ENCODE results near the gene PGLYRP4.

The PGLYRP4 gene

DNA sequence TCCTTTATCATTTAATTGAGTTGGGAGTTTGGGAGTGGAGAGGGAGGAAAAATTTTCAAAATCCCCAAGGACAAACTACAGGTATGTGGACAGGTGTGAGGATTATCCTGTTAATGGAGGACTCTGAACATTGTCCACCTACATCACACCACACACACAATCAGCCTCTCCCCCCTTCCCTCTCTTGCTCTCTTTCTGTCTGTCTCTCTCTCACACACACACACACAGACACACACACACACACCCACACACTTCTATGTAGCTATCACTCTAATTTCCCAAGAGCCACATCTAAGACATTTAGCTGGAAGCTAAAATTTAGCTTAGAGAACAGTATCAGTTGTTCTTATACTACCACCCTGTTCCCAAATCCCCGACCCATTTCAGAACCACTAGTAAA lies 40.8 kb upstream of the PGLYRP4 start:
- no peak for DNase-seq (ENCODE audit: low read depth)
- no peak for TF ChIP-seq CTCF (conservative IDR thresholded peaks at IDR 0.05; ENCODE audit: low read depth, low read length)
- no peak overlapping the region for H3K4me3 ChIP-seq (ENCODE audit: low read length)

DNA sequence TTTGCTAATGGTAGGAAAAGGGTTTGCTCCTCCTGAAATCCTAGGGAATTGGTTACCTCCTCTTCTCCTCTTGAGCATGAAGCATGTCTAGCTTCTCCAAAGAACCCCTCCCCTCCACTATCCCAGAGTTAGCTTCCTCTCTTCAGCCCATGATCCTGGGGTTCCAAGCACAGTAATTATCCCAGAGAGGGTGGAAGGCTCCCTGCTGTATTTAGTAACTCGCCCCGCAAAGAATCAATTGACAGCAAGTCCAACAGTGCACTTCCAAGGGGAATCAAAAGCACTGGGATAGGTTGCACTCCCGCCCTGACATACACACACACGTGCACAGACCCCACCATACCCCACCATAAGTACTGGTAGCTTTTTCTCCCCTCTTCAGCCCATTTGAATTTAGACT lies 39.1 kb upstream of the PGLYRP4 start:
- TF ChIP-seq CTCF (conservative IDR thresholded peaks at IDR 0.05; ENCODE audit: low read depth, low read length): no peak
- no peak overlapping the region for H3K4me3 ChIP-seq (ENCODE audit: low read length)
- no peak for DNase-seq (ENCODE audit: low read depth)

- no peak for DNase-seq (ENCODE audit: low read depth)
- TF ChIP-seq CTCF (conservative IDR thresholded peaks at IDR 0.05; ENCODE audit: low read depth, low read length): no peak
- H3K4me3 ChIP-seq (ENCODE audit: low read length): no peak overlapping the region
Measured at GRCh38 chr1:153387001-153387400, 38.4 kb upstream of the PGLYRP4 start.

DNA sequence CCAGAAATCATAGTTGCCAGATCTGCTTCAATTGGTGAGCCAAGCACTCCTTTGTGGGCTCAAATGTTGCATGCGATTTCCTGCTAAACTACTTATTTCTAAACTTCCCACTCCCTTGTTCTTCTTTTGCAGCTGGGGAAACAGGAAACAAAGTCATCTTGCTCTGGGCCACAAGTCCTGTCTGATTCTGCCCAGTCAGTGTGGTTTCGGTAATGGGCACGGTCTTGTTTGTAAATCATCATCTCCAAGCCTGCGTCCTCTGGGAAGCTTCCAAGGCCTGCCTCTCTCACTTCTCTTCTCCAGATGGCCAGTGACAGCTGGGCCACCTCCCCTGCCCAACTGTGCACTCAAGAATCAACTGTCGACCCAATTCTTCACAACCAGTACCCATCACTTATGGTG lies 37.9 kb upstream of the PGLYRP4 start:
- no peak for DNase-seq (ENCODE audit: low read depth)
- TF ChIP-seq CTCF (conservative IDR thresholded peaks at IDR 0.05; ENCODE audit: low read depth, low read length): no peak
- no peak overlapping the region for H3K4me3 ChIP-seq (ENCODE audit: low read length)

- no peak for TF ChIP-seq CTCF (conservative IDR thresholded peaks at IDR 0.05; ENCODE audit: low read depth, low read length)
- no peak overlapping the region for H3K4me3 ChIP-seq (ENCODE audit: low read length)
- DNase-seq (ENCODE audit: low read depth): no peak
Measured at GRCh38 chr1:153384958-153385580, 36.4 kb upstream of the PGLYRP4 start.

- no peak for DNase-seq (ENCODE audit: low read depth)
- no peak for TF ChIP-seq CTCF (conservative IDR thresholded peaks at IDR 0.05; ENCODE audit: low read depth, low read length)
- no peak overlapping the region for H3K4me3 ChIP-seq (ENCODE audit: low read length)
Measured at GRCh38 chr1:153380711-153381110, 32.1 kb upstream of the PGLYRP4 start.

DNA sequence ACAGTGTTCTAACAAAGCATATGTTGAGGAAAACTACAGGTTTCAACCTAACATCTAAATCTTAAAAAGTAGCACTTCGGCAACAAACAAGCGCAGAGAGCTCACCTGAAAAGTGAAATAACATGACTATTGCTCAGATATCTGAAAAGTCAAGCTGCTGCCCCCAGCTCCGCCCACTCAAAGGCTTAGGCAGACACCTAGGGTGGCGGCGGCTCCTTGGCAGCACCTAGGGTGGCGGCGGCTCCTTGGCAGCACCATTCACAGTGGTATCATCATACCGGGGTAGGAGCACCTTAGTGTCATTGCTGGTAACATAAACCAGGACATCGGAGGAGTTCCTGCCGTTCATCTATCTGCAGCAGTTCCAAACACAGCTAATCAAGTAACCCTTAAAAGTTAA lies 30.9 kb upstream of the PGLYRP4 start:
- no peak for DNase-seq (ENCODE audit: low read depth)
- no peak for TF ChIP-seq CTCF (conservative IDR thresholded peaks at IDR 0.05; ENCODE audit: low read depth, low read length)
- H3K4me3 ChIP-seq (ENCODE audit: low read length): no peak overlapping the region
